ENCODE data around the gene STK32C. TPM values are rescaled to one million over a fixed set of nuclear protein-coding genes. Genes with fewer than 3 reads are reported as not detected.

Gene STK32C
- total and polyA plus RNA-seq, 10 of the 15 experiments (the other 5 are each of a cell fraction or from before 2014, with no cell fraction given), result 1.5 to 18.1 (median 6.4) TPM

DNA sequence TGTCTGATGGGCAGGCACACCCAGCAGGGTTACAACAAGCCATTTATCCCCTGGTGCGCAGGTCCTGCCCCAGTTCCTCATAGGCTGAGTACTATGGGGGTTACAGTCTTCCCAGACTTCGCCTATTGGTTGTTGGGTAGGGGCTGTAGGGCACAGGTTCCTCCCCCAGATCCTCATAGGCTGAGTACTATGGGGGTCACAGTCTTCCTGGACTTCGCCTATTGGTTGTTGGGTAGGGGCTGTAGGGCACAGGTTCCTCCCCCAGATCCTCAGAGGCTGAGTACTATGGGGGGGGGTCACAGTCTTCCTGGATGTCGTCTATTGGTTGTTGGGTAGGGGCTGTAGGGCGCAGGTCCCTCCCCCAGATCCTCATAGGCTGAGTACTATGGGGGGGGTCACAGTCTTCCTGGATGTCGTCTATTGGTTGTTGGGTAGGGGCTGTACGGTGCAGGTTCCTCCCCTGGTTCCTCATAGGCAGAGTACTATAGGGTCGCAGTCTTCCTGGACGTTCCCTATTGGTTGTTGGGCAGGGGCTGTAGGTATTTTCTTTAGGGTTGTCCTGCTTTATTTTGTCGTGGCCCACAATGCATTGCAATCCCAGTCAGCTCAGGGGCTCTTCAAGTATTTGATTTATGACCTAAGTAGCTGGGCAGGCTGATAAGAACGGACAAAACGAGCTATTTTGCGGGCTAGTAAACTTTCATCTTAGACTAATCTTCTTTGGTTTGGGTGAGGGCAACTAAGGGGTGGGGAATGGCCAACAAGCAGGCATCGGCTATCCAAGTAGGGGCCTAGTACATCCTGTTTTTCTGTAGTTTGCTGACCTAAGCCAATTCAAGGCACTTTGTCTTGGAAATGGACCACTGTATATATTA lies 27.7 kb upstream of the STK32C start:
- H3K27me3 ChIP-seq (replicated peaks in 1 of 2; ENCODE audit: control insufficient read depth in 2 of 2, insufficient read depth in 2 of 2, low read length in 1 of 2), result no peaks in the 10 kb centered on the region
- in situ Hi-C loops (cut with MboI), result loop anchor here (10.0 kb wide), 1 partner anchor 431 kb away; the partner anchor contains the start of gene PPP2R2D
- H3K4me1 ChIP-seq (ENCODE audit: control insufficient read depth, insufficient read depth, low read length), result peaks cover 7% of the 10 kb centered on the region
- ATAC-seq, result peak; percentile 43
- H4K20me1 ChIP-seq (ENCODE audit: control insufficient read depth, insufficient read depth), result no peaks in the 10 kb centered on the region
- peaks cover 12% of the 10 kb centered on the region for H3K79me2 ChIP-seq (ENCODE audit: control insufficient read depth, insufficient read depth, low read length)
- no TSS peak for BruUV-seq (replicated peaks)
- peak overlapping the region; percentile 46 for H3K4me2 ChIP-seq (ENCODE audit: control insufficient read depth, insufficient read depth)
- peak overlapping the region; percentile 46; the same call in 1 of the 2 replicates for H3K4me3 ChIP-seq
- 84% methylated on average over 14 of the region's 14 CpGs for WGBS (ENCODE audit: insufficient coverage, insufficient replicate concordance, low lambda C conversion rate, missing lambda C conversion rate)
- H3K9me3 ChIP-seq (replicated peaks; ENCODE audit: control insufficient read depth, insufficient read depth, low read length), result no peaks in the 10 kb centered on the region
- H3K36me3 ChIP-seq (ENCODE audit: control insufficient read depth in 2 of 2, insufficient read depth in 2 of 2, low read length in 1 of 2), result no peaks in the 10 kb centered on the region; a peak in 1 of 4 replicates
- ChIA-PET SMC1A (ENCODE audit: uncharacterized antibody, unreplicated experiment) (no interaction called here), POLR2A (no interaction called here), CTCF (no interaction called here), RAD21 (ENCODE audit: unreplicated experiment) (no interaction called here)
- H2AFZ ChIP-seq (ENCODE audit: control insufficient read depth, low read depth, low read length), result peak overlapping the region; percentile 62
- DNase-seq (ENCODE audit: low read depth, low spot score), result peak; percentile 65
- FAIRE-seq, result peak; percentile 56
- no peak overlapping the region for H3K27ac ChIP-seq (ENCODE audit: control insufficient read depth, insufficient read depth)
- intact Hi-C loops (cut with micrococcal nuclease; ENCODE audit: unreplicated experiment), result no loop called here
- no peak overlapping the region for H3K9ac ChIP-seq (ENCODE audit: control insufficient read depth, insufficient read depth, low read length)
- no peak for TF ChIP-seq NBN (IDR thresholded peaks at IDR 0.05)
- TF ChIP-seq EZH2 (IDR thresholded peaks at IDR 0.05; ENCODE audit: borderline replicate concordance, control insufficient read depth, low read depth, low read length), result no peak
- TF ChIP-seq NR2C1 (IDR thresholded peaks at IDR 0.05), result no peak
- TF ChIP-seq CREM (IDR thresholded peaks at IDR 0.05; ENCODE audit: low read depth), result no peak
- TF ChIP-seq RB1 (IDR thresholded peaks at IDR 0.05; ENCODE audit: borderline replicate concordance), result no peak
- no peak for TF ChIP-seq NR2C2 (IDR thresholded peaks at IDR 0.05; ENCODE audit: borderline replicate concordance, control insufficient read depth, insufficient read length, low read depth)
- peak; percentile 15; the same call in 1 of the 2 replicates for TF ChIP-seq RFX5 (IDR thresholded peaks at IDR 0.05; ENCODE audit: low read depth, low read length)
- no peak for TF ChIP-seq RELA (IDR thresholded peaks at IDR 0.05; ENCODE audit: borderline replicate concordance, partially characterized antibody)
- TF ChIP-seq, protein P1, sequence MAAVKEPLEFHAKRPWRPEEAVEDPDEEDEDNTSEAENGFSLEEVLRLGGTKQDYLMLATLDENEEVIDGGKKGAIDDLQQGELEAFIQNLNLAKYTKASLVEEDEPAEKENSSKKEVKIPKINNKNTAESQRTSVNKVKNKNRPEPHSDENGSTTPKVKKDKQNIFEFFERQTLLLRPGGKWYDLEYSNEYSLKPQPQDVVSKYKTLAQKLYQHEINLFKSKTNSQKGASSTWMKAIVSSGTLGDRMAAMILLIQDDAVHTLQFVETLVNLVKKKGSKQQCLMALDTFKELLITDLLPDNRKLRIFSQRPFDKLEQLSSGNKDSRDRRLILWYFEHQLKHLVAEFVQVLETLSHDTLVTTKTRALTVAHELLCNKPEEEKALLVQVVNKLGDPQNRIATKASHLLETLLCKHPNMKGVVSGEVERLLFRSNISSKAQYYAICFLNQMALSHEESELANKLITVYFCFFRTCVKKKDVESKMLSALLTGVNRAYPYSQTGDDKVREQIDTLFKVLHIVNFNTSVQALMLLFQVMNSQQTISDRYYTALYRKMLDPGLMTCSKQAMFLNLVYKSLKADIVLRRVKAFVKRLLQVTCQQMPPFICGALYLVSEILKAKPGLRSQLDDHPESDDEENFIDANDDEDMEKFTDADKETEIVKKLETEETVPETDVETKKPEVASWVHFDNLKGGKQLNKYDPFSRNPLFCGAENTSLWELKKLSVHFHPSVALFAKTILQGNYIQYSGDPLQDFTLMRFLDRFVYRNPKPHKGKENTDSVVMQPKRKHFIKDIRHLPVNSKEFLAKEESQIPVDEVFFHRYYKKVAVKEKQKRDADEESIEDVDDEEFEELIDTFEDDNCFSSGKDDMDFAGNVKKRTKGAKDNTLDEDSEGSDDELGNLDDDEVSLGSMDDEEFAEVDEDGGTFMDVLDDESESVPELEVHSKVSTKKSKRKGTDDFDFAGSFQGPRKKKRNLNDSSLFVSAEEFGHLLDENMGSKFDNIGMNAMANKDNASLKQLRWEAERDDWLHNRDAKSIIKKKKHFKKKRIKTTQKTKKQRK (IDR thresholded peaks at IDR 0.05; ENCODE audit: low read depth, low read length), result peak; percentile 10; the same call in 1 of the 2 replicates
- no peak for TF ChIP-seq NKRF (conservative IDR thresholded peaks at IDR 0.05)
- TF ChIP-seq KLF5 (IDR thresholded peaks at IDR 0.05; ENCODE audit: partially characterized antibody), result no peak
- no peak for TF ChIP-seq SMARCA5 (IDR thresholded peaks at IDR 0.05)
- TF ChIP-seq, protein P2, sequence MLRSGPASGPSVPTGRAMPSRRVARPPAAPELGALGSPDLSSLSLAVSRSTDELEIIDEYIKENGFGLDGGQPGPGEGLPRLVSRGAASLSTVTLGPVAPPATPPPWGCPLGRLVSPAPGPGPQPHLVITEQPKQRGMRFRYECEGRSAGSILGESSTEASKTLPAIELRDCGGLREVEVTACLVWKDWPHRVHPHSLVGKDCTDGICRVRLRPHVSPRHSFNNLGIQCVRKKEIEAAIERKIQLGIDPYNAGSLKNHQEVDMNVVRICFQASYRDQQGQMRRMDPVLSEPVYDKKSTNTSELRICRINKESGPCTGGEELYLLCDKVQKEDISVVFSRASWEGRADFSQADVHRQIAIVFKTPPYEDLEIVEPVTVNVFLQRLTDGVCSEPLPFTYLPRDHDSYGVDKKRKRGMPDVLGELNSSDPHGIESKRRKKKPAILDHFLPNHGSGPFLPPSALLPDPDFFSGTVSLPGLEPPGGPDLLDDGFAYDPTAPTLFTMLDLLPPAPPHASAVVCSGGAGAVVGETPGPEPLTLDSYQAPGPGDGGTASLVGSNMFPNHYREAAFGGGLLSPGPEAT (IDR thresholded peaks at IDR 0.05; ENCODE audit: low read depth), result no peak
- peak; percentile 29; the same call in 1 of the 2 replicates for TF ChIP-seq CREB1 (IDR thresholded peaks at IDR 0.05; ENCODE audit: low read depth)
- TF ChIP-seq ESRRA (IDR thresholded peaks at IDR 0.05; ENCODE audit: low read length), result no peak

Measured in GM12878 (cell line).